NOMO-1 (cell line): Measurements from ENCODE around the gene CYP2A6.
A peak's percentile ranks its signal among the peaks of the same experiment; 100 is the strongest.
"Not testable (repeated sequence)": the region's sequence is repeated elsewhere in the genome, so short reads cannot be mapped to it uniquely, and the experiment has no call there.

Source experiments
- DNase-seq, 2 experiments: peaks; one replicate each; lab custom pipeline; 2025; ENCODE audit not compliant: unreplicated experiment in 2 of 2; lab: John Stamatoyannopoulos, UW

Gene CYP2A6

DNA sequence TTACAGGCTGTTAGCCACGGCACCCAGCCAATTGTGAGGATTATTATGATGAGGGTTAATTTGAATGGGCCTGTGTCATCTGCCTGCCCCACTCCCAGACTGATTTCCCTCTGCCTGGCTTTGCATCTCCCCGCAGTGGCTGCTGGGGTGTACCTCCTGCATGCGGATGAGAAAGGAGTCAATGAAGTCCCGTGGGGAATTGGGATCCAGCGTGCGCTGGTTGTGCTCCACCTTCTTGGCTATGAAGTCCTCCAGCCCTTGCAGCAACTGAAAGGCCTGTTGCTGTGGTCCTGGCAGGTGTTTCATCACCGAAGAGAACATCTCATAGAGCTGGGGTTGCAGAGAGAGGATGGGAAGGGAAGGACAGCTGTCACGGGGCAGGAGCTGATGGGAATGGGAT, 3.5 kb downstream of the CYP2A6 start:
- DNase-seq = not testable (repeated sequence)

DNA sequence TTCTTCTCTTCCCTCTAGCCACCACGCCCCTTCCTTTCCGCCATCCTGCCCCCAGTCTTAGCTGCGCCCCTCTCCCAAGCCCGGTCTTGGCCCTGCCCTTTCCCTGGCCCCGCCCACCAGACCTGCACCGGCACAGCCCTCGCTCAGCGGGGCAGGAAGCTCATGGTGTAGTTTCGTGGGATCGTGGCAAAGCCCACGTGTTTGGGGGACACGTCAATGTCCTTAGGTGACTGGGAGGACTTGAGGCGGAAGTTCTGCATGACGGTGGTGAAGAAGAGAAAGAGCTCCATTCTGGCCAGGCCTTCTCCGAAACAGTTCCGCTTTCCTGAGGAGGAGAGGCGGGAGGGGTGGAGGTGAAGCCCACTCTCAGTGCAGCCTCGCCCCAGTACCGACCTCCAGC, 6.6 kb downstream of the CYP2A6 start:
- DNase-seq = not testable (repeated sequence)

DNA sequence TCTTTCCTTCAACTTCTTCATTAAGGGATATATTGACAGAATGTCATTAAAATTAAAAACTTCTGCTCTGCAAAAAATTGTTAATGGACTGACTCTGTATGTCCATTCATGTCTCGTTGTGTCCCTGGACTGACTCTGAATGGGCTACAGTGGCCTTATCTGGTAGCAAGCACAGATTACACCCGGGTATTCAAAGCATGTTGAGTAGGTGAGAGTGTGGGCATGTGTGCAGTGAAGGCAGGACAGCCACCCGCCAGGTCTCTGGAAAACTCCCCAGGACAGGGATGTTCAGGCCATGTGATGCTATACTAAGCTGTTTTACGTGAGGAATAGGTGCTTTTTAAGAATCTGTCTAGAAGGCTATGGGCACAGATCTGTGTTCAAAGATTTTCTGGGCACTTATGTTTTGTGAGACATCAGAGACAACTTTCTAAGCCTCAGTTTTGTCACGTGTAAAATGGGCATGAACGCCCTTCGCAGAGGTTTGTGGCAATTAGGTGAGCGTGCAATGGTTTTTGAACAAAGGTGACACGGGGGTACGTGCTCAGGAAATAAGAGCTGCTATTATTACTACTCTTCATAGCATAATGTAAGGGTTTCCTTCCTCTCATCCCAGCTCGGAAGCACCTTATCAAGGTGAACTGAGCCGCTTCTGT, 7.1 kb downstream of the CYP2A6 start:
- not testable (repeated sequence) for DNase-seq

DNA sequence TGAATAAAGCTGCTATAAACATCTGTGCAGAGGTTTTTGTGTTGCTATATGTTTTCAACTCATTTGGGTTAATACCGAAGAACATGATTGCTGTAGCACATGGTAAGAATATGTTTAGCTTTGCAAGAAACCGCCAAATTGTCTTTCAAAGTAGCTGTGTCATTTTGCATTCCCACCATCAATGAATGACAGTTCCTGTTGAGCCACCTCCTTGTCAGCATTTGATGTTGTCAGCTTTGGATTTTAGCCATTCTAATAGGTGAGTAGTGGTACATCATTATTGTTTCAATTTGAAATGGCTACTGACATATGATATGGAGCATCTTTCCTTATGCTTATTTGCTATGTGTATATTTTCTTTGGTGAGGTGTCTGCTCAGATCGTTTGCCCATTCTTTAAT, 8.2 kb downstream of the CYP2A6 start:
- not testable (repeated sequence) for DNase-seq

DNA sequence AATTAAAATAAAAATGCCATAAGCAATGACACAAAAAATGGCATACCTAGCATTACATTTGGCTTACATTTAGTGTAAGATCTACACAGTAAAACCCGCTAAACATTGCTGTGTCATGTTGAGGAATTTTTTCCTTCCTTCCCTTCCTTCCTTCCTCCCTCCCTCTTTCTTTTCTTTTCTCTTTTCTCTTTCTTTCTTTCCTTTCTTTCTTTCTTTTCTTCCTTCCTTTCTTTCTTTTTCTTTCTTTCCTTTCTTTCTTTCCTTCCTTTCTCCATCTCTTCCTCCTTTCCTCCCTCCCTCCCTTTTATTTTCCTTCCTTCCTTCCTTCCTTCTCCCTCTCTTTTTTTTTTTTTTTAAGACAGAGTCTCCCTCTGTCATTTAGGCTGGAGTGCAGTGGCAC, 11.8 kb downstream of the CYP2A6 start:
- DNase-seq = not testable (repeated sequence)

DNA sequence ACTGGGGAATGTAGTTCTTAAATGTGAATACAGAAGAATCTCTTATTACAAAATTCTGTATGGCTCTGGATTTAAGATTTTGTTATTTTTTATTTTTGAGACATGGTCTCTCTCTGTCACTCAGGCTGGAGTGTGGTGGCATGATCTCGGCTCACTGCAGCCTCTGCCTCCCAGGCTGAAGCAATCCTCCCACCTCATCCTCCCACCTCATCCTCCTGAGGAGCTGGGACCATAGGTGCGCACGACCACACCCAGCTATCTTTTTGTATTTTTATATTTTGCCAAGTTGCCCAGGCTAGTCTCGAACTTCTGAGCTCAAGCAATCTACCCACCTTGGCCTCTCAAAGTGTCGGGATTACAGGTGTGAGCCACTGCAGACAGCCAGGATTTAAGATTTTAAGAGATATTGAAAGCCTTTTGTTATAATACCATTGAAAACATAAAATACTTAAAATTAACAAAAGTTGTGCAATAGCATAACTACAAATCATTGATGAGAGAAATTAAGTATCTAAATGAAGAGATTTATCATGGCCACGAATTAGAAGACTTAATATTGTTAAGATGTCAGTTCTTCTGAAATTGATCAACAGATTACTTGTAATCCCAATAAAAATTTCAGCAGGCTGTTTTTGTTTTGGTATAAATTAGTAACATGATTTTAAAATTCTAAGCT, 13.4 kb downstream of the CYP2A6 start:
- DNase-seq = no peak

DNA sequence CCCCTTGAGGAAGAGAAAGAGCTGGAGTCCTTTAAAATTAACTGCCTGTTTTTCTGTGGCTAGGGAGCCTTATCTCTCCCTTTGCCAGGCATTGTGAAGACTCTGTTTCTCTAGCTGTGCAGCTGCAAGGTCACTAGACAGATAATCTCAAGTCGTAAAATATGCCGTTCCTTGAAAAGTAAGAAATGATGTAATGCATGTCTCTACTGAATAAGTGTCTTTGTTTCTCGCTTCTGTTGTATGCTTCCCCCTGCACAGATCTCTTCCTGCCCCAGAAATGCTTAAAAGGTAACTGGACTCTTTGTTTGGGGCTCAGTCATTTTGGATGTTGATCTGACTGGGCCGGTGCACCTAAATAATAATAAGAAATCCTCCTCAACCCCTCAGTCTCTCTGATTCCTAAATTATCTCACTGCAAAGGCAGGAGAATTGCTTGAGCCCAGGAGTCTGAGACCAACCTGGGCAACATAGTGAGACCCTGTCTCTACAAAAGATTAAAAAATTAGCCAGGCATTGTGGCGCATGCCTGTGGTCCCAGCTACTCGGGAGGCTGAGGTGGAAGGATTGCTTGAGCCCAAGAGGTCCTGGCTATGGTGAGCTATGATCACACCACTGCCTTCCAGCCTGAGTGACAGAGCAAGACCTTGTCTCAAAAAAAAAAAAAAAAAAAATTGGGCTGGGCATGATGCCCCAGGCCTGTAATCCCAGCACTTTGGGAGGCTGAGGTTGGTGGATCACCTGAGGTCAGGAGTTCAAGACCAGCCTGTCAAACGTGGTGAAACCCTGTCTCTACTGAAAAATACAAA, 16.3 kb downstream of the CYP2A6 start:
- DNase-seq = peak in 1 of 2 experiments; percentile 20

DNA sequence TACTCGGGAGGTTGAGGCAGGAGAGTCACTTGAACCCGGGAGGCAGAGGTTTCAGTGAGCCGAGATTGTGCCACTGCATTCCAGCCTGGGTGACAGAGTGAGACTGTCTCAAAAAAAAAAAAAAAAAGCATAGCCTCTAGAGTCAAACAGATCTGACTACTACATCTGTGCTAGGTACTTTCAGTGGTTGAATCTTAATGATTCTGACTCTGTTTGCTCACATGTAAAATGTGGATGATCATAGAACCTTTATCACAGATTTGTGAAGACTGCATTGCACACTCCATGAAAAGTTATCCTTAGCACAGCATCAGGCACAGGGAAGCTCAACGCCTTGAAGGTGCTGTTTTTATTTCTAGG, 17.8 kb downstream of the CYP2A6 start:
- DNase-seq = not testable (repeated sequence)

DNA sequence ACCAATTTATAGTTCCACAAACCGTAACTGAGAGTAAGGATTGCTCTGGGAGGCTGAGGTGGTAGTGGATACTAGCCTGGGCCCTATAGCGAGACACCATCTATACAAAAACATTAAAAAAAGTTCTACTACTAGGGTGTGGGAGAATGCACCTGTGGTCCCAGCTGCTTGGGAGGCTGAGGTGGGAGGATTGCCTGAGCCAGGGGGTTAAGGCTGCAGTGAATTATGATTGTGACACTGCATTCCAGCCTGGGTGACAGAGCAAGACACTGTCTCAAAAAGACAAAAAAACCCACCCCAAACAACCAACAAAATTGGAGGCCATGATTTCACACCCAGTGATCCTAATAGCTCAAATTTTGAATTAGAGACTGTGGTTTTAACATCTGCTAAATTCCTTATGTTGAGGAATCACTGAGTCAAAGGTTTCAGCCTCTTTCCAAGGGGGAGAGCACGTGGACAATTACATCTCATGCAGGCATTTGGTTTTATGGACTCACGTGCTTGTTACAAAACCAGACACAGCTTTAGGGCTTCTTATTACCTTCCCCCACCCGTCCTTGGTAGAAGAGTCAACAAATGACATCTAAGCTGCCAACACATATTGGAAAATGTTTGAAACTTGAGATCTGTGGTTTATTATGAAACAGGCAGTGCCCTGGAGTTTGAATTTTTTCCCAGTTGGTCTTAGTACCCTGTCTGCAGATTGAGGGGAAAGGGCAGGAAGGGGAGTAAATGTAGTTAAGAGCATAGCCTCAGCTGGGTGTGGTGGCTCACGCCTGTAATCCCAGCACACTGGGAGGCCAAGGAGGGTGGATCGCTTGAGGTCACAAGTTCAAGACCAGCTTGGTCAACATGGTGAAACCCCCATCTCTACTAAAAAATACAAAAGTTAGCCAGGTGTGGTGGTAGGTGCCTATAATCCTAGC, 18.5 kb downstream of the CYP2A6 start:
- DNase-seq = peak; percentile 43 to 71

DNA sequence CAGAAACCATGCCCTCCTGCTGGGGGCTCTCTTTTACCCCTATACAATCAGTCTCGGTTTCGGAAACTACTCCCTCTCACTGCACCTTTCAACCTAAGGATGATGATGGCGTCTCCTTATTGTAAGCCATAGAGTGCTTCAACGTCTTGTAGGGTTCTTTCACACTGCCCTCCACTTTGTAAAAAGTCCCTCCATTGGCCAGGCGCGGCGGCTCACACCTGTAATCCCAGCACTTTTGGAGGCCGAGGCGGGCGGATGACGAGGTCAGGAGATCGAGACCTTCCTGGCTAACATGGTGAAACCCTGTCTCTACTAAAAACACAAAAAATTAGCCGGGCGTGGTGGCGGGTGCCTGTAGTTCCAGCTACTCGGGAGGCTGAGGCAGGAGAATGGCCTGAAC, 19.5 kb downstream of the CYP2A6 start:
- not testable (repeated sequence) for DNase-seq

DNA sequence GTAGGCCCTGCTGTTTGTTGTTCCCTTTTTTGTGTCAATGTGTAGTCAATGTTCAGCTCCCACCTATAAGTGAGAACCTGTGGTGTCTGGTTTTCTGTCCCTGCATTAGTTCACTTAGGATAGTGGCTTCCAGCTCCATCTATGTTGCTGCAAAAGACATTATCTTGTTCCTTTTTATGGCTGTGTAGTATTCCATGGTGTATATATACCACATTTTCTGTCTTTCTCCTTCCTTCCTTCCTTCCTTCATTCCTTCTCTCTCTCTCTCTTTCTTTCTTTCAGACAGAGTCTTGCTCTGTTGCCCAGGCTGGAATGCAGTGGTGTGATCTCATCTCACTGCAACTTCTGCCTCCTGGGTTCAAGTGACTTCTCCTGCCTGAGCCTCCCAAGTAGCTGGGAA, 21.0 kb downstream of the CYP2A6 start:
- no peak for DNase-seq

DNA sequence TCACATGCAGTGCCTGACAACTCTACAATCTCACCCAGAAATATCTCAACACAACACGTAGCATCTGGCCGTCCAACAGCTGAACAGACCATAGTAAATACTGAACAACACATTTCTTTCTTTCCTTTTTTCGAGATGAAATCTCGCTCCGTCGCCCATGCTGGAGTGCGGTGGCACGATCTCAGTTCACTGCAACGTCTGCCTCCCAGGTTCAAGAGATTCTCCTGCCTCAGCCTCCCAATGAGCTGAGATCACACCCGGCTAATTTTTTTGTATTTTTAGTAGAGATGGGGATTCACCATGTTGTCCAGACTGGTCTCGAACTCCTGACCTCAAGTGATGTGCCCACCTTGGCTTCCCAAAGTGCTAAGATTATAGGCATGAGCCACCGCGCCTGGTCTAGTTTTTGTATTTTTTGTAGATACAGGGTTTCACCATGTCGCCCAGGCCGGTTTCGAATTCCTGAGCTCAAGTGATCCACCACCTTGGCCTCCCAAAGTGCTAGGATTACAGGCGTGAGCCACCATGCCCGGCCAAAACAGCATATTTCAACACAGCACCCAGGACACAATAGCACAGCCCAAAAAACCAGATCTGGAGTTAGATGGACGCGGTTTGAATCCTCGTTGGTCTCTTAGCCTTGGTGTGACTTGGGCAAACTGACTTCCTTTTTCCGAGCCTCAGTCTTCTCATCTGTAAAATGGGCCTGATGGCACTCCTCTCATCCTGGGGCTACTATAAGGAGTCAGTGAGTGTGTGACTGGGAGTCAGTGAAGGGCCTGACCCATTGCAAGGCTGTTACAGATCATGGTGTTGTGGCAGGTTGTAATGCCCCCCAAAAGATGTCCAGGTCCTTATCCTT, 22.6 kb downstream of the CYP2A6 start:
- DNase-seq = no peak

DNA sequence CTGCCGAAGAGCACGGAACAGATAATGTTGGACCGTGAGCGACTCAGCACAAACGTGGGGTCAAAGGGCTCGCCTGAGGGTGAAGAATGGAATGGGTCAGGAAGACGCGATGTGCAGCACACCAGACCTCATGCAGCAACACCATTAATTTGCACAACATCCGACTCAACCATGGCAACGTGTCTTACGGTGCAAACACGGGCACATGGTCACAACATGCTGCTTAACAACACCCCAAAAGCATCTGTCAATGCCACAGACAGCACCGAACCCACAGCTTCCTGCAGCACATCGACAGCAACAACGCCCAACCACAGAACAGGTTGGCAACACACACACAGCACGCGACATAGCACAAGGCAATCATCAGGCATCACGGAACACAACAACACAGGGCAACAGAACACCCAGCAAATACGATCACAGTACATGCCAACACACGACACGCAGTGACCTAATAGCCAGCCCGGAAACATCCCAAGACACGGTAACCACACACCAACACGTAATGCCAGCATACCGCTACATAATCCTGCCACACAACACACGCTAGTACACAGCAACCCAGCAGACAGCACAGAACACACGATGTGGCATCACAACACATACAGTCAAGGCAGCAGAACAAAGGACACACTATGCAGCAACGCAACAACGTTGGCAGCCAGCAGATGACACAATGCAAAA, 23.4 kb downstream of the CYP2A6 start:
- not testable (repeated sequence) for DNase-seq

DNA sequence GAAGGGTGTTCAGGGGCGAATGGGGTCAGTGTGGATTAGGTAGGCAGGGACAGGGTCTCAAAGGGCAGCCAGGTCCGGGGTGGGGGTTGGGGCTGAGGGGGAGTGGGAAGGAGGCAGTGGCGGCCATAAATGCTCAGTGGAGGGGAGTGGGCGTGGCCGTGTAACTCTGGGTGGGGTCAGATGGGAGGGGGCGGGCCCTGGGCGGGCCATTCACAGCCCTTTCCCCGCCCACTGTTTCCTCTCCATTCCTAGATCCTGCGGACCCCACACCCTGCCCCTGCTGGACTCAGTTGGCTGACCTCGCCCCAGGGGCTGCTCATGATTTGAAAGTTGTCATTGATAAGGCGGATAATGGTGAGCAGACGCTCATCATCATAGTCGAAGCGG, 23.9 kb downstream of the CYP2A6 start:
- not testable (repeated sequence) for DNase-seq

DNA sequence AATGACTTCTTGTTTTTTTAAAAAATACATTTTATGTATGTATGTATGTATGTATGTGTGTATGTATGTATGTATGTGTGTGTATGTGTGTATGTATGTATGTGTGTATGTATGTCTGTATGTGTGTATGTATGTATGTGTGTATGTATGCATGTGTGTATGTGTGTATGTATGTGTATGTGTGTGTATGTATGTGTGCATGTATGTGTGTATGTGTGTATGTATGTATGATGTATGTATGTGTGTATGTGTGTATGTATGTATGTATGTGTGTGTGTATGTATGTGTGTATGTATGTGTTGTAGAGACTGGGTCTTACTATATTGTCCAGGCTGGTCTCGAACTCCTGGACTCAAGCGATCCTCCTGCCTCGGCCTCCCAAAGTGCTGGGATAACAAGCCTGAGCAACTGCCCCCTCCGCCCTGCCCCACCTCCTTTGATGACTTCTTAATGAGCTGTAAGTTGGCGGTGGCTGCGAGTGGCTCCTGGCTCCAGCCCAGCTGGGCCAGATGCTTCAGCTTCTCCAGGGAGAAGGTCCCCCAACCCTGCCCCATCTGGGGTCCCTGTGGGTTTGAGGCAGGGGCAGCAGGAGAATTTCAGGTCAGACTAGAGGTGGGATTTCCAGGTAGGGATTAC, 24.7 kb downstream of the CYP2A6 start:
- DNase-seq = not testable (repeated sequence)

DNA sequence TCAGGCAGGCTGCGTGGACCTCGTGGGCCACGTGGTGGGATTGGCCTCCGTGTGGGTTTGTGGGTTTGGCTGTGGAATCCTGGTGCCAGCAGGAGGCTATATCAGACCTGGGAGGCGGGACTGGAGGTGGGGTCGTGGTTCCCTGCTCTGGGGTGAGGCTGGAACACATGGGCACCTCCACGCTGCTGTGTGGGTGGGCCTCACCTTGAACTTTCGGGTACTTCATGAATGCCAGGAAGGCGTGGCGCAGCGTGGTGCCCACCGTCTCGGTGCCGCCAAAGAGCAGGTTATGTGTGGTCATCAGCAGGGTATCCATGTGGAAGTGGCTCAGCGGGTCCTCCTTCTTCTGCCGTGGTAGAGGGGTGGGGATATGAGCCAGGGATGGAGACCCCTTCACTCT, 25.3 kb downstream of the CYP2A6 start:
- not testable (repeated sequence) for DNase-seq

DNA sequence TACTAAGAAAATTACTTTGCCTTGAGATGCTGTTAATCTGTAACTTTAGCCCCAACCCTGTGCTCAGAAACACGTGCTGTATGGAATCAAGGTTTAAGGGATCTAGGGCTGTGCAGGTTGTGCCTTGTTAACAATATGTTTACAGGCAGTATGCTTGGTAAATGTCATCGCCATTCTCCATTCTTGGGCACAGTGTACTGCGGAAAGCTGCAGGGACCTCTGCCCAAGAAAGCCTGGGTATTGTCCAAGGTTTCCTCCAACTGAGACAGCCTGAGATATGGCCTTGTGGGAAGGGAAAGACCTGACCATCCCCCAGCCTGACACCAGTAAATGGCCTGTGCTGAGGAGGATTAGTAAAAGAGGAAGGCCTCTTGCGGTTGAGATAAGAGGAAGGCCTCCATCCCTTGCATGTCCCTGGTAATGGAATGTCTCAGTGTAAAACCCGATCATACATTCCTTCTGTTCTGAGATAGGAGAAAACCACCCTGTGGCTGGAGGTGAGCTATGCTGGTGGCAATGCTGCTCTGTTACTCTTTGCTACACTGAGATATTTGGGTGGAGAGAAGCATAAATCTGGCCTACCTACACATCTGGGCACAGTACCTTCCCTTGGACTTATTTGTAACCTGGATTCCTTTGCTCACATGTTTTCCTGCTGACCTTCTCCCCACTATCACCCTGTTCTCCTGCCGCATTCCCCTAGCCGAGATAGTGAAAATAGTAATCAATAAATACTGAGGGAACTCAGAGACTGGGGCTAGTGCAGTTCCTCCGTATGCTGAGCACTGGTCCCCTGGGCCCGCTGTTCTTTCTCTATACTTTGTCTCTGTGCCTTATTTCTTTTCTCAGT, 27.3 kb downstream of the CYP2A6 start:
- peak; percentile 68 to 70 for DNase-seq

DNA sequence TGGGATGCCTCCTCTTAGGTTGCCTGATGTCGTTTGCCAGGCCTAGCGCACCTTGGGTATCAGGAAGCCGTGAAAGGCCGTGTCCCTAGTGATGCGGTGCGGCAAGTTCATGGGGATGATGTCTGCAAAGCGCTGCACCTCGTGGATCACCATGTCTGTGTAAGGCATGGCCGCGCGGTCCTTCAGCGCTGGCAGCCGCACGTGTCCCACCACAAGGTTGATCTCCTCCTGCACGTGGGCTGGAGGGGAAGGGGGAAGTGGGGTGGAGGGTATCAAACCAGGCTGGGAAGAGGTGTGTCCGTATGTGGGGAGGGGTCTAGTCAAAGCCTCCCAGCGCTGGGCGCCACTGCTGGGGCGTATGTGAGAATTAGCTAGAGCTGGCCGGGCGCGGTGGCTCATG, 28.1 kb downstream of the CYP2A6 start:
- DNase-seq = no peak
